Left ventricle myocardium inferior (tissue), 1 donor: ENCODE data around the gene PICALM. TPM values are rescaled to one million over a fixed set of nuclear protein-coding genes. Genes with fewer than 3 reads are reported as not detected.

ENCODE experiments used
- DNase-seq: peaks from one replicate; pipeline ENCODE4 v3.0.0-alpha.2; 2020
- H3K27ac ChIP-seq: fragments of 200-600 bp; replicated peaks from 2 replicates; pipeline ENCODE4 v1.8.0; 2021
- H3K27me3 ChIP-seq: fragments of 200-600 bp; 2 replicates; pipeline ENCODE4 v1.8.0; 2021; ENCODE audit warnings: low read depth
- H3K36me3 ChIP-seq: fragments of 200-600 bp; 2 replicates; pipeline ENCODE4 v1.8.0; 2021
- H3K4me1 ChIP-seq: fragments of 200-600 bp; 2 replicates; pipeline ENCODE4 v1.8.0; 2021
- H3K4me3 ChIP-seq: fragments of 200-600 bp; 2 replicates; pipeline ENCODE4 v1.8.0; 2021; ENCODE audit warnings: mild to moderate bottlenecking, moderate library complexity
- H3K9me3 ChIP-seq: fragments of 200-600 bp; replicated peaks from 2 replicates; pipeline ENCODE4 v1.8.0; 2021
- CTCF ChIP-seq: fragments of 200-600 bp; IDR thresholded peaks from 2 replicates; pipeline ENCODE4 v1.8.0; 2021; ENCODE audit warnings: antibody characterized with exemption, mild to moderate bottlenecking, borderline replicate concordance
- intact Hi-C: fragments of 100-400 bp; cut with micrococcal nuclease; formaldehyde crosslinking; loops from one replicate; pipeline ENCODE4 v1.11.0; 2022
- total RNA-seq: library from RNA; stranded (reverse); fragmentation: NEBNext Ultra II Directional; extraction: Animal tissue kit (Norgen Biotek cat#: 25700); gene quantifications from one replicate; pipeline ENCODE4 v1.2.1, GENCODE V29; 2021
- donor health status: DM: no; HTN: yes; CAD: no; lungs with severe emphysema.

Gene PICALM
- total RNA-seq, 1 donor from 2014 or later, result 133 TPM

GRCh38 chr11:85922367-85922766, 146.5 kb downstream of the PICALM start:
- Histone ChIP-seq H3K27me3 (peaks cover 41% of the 10 kb centered on the region), H3K27ac (no peak overlapping the region), H3K4me1 (no peaks in the 10 kb centered on the region), H3K4me3 (no peak overlapping the region), H3K36me3 (no peaks in the 10 kb centered on the region), H3K9me3 (no peaks in the 10 kb centered on the region)
- TF ChIP-seq CTCF, result no peak
- DNase-seq, result no peak
- intact Hi-C loops, result no loop called here

DNA sequence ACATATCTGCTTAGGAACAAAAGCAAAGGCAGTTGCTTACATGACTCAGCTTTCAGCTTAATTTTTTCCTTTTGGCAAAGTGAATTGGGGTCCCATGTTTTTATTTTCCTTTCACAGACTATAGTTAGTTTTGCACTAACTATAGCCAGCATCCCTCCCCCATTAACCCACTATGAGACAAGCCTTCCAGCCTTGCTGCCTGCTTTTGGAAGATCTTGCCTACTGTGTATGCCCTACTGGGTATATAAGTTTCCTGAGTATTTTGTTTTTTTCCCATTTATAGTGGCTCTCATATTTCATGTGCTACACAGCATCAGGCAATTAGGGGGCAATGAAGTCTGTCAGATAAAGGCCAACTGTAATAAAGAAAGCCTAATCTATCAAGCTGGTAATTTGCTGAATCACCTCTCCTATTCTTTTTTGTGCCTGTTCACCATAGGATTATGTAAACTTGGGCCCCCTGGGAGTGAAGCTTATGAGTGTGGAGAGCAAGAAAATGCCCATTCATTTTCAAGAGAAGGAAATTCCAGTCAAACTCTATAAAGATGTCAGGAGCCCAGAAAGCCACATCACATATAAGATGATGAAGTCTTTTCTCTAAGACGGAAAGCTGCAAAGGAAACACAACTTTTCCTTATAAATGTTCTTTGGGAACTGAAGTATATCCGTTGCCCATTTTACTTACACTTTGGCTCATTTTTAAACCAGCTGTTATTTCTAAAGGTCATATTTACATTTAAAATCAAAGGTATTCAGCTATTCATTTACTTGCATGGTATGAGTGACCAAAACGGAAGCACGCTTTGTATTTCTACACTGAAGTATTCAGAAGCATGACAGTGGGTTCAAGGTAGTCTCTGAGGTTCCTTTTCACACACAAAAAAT, 149.7 kb downstream of the PICALM start:
- TF ChIP-seq CTCF, result no peak
- Histone ChIP-seq H3K27ac (no peak overlapping the region), H3K36me3 (no peaks in the 10 kb centered on the region), H3K4me3 (no peak overlapping the region), H3K4me1 (no peaks in the 10 kb centered on the region), H3K9me3 (peaks cover 8% of the 10 kb centered on the region), H3K27me3 (peaks cover 29% of the 10 kb centered on the region)
- no peak for DNase-seq
- intact Hi-C loops, result no loop called here

DNA sequence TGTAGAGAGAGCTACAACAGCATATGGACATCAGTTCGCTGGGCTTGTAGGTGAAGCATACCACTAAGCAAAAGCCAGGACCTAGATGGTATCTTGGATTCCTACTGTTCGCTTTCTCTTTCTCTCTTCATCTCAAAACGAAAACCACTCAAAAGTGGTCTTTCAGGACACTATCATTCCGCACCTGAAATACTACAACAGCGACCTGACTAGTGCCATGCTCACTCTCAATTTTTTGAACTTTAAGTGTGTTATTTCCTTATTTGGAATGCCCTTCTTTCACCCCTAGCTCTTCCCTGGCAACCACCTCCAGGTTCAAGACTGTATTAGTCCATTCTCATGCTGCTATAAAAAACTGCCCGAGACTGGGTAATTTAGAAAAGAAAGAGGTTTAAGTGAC, 154.5 kb downstream of the PICALM start:
- H3K27ac ChIP-seq, result no peak overlapping the region
- no peak for TF ChIP-seq CTCF
- H3K9me3 ChIP-seq, result peaks cover 8% of the 10 kb centered on the region
- DNase-seq, result no peak
- H3K4me1 ChIP-seq, result no peaks in the 10 kb centered on the region
- H3K36me3 ChIP-seq, result no peaks in the 10 kb centered on the region
- no peak overlapping the region for H3K4me3 ChIP-seq
- peaks cover 10% of the 10 kb centered on the region for H3K27me3 ChIP-seq
- intact Hi-C loops, result no loop called here

- no peak for TF ChIP-seq CTCF
- no peaks in the 10 kb centered on the region for H3K4me1 ChIP-seq
- H3K9me3 ChIP-seq, result peaks cover 8% of the 10 kb centered on the region
- no peak overlapping the region for H3K27ac ChIP-seq
- intact Hi-C loops, result no loop called here
- DNase-seq, result no peak
- H3K36me3 ChIP-seq, result no peaks in the 10 kb centered on the region
- peaks cover 10% of the 10 kb centered on the region for H3K27me3 ChIP-seq
- H3K4me3 ChIP-seq, result no peak overlapping the region
Observed at GRCh38 chr11:85913513-85913912, 155.4 kb downstream of the PICALM start.

- no peak for TF ChIP-seq CTCF
- no peak for DNase-seq
- peaks cover 10% of the 10 kb centered on the region for H3K27me3 ChIP-seq
- no peak overlapping the region for H3K27ac ChIP-seq
- H3K36me3 ChIP-seq, result no peaks in the 10 kb centered on the region
- H3K4me1 ChIP-seq, result no peaks in the 10 kb centered on the region
- H3K4me3 ChIP-seq, result no peak overlapping the region
- peaks cover 8% of the 10 kb centered on the region for H3K9me3 ChIP-seq
- intact Hi-C loops, result no loop called here
Observed at GRCh38 chr11:85912414-85912813, 156.5 kb downstream of the PICALM start.

Other genes with a start within 250 kb of the PICALM start
- gene CCDC83, start 213.7 kb downstream of the PICALM start, total RNA-seq, result not detected
- gene EED, start 175.7 kb upstream of the PICALM start, total RNA-seq, result 13.1 TPM
- gene HIKESHI, start 233.2 kb upstream of the PICALM start, total RNA-seq, result 48.1 TPM